NCI-H1694 treated with DMSO at 0.1 percent for 48 hours (cell line): ENCODE data around the gene ZBED3.

Experiments
- DNase-seq: peaks from one replicate; lab custom pipeline; 2025; lab: John Stamatoyannopoulos, UW

The ZBED3 gene

DNA sequence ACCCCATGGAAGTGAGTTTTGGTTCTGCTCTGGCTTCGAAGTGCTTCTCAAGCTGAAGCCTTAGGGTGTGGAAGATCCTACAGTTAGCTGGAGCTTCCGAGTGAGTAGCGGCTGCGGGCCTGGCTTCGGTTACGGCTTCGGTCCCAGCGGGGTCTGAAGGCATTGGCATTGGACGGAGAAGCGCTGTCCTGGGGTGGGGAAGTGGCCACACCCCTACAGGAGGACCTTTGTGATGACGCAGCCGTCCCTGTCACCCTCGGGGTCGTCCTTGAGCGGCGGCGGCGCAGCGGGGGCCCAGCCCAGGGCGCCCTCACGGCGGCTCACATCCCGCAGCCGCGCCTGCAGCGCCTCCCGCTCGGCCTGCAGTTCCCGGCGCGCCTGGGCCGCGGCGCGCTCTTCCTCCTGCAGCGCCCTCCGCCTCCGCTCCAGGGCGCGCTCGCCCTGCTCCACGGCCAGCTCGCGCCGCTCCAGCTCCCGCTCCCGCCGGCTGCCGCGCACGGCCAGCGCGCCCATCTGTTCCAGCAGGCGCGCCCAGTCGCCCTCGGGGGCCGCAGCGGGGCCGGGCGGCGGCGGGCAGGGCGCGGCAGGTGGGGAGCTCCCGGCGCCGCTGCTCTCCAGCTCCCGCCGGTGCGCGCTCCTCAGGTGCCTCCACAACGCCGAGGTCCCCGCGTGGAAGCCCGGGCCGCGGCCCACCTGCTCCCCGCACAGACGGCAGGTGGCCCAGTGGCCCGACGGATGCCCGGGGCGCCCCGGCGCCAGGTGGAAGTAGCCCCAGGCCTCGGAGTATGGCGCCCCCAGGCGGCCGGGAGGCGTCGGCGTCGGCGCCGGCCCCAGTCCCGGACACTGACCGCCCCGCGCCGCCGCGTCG lies 9.9 kb downstream of the ZBED3 start:
- DNase-seq, result no peak

DNA sequence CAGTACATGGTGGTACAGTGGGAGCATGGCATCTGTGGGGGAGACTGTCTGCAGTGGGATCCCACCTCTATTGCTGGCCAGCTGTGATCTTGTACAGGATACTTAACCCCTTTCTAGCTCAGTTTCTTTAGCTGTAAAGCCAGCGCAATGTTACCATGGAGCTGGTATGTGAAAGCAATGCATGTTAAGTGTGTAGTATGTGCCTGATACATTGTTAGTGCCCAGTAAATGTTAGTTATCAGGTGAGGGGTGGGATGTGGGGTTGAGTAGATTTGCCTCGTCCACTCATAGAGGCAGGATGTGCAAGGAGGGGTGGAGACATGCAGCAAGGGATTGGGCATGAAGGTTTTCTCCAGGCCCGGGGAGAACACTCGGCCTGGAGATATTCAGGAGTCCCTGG lies 12.3 kb downstream of the ZBED3 start:
- DNase-seq, result no peak

- no peak for DNase-seq
Observed at GRCh38 chr5:77073667-77074066, 13.4 kb downstream of the ZBED3 start.

GRCh38 chr5:77066823-77067442 lies 20.2 kb downstream of the ZBED3 start:
- no peak for DNase-seq

GRCh38 chr5:77066184-77066583 lies 20.9 kb downstream of the ZBED3 start:
- DNase-seq, result no peak

DNA sequence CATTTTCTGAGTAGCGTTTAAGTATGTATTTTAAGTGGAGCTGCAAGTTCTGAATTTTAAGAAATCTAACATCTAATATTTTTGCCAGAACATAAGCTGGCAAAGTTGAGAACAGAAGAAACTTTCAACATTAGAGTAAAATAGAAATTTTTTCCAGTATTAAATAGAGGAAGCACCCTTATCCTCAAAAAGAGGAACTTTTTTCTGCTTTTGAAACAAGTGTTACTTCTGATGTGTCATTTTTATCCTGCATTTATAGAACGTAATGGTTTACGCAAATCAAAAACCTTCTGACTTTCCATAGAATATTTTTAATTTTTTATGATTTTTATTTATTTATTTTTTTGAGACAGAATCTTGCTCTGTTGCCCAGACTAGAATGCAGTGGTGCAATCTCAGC lies 21.8 kb downstream of the ZBED3 start:
- no peak for DNase-seq

DNA sequence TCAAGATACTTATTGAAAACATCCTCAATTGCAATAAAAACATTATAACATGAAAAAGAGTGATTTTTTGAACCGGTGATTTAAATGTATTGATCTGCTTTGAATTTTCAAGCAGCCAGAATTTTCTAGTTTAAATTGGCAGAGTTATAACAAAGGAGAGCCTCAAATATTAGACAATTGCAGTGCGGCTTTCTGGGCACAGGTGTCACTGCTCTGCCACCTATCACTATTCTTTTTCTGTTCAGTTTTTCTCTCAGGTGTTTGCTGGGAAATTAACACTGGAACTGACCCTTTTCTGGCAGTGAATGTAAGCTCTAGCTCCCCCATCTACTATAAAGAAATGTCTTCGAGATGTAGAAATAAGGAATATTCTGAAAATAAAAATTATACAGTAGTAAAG lies 23.0 kb downstream of the ZBED3 start:
- no peak for DNase-seq

DNA sequence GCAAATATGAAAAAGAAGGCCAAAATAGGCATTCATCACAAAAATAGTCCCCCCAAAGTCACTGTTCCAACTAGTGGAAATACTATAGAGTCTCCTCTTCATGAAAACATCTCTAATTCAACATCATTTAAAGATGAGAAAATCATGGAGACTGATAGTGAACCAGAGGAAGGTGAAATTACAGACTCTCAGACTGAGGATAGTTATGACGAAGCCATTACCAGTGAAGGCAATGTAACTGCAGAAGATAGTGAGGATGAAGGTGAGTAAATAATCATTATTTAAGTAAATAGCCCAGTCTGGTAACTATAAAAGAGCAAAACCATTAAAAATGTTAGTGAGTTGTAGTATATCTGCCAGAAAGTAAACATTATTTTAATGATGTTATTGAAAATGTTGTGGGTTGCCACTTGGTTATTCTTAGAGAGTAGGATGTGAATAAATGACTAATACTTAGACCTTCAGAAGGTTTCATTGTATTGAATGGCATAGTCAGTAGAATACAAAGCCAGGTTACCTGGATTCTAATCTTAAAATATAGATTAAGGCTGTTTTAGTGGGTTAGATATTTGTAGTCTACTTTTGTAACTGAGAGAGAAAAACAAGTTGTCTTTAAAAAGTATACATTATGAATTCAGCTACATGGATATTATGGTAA lies 40.5 kb downstream of the ZBED3 start:
- no peak for DNase-seq

DNA sequence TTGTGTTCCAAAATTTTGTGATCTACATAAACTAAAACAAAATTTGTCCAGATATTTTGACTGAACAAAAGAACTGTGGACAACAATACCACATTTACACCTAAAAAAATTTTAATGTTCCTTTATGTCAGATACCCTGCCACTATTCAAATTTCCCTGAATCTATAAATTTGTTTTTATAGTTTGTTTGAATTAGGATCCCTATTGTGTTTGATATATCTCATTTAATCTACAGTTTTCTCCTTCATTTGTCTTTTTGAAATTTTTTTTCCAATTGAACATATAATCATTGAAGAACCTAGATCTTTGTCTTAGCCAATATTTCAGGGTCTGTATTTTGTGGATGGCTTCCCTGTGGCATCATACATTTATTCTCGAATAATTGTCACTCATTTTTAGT lies 51.1 kb downstream of the ZBED3 start:
- DNase-seq, result no peak

DNA sequence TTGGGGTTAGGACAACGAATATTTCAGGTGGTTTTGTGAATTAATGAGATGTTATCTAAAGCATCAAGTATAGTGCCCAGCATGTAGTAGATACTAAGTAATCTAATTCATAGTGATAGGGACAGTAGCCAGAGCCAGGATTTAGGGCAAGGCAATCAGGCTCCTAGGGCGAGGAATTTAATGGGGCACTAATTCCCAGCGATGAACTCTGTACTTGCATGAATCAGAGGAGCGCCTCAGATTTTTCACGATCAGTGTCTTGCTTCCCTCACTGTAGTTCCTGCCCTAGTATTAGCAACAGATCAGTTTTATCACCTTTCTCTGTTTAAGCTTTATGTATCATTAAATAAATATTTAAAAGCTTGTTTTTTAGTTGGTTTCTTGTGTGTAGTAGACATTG lies 53.7 kb downstream of the ZBED3 start:
- no peak for DNase-seq

- DNase-seq, result no peak
Observed at GRCh38 chr5:77032635-77033034, 54.5 kb downstream of the ZBED3 start.

- no peak for DNase-seq
Observed at GRCh38 chr5:77031891-77032290, 55.2 kb downstream of the ZBED3 start.

- DNase-seq, result peak; percentile 85
Observed at GRCh38 chr5:77030097-77031071, 56.7 kb downstream of the ZBED3 start, which contains the start of gene AGGF1. TSS of gene AGGF1 (plus strand) at chr5:77030404. CDS start at chr5:77030767, 363 bp downstream.

- DNase-seq, result no peak
Observed at GRCh38 chr5:77029376-77029885, 57.7 kb downstream of the ZBED3 start.

- DNase-seq, result no peak
Observed at GRCh38 chr5:77028631-77029375, 58.3 kb downstream of the ZBED3 start.

GRCh38 chr5:77024490-77024889 lies 62.6 kb downstream of the ZBED3 start:
- no peak for DNase-seq

DNA sequence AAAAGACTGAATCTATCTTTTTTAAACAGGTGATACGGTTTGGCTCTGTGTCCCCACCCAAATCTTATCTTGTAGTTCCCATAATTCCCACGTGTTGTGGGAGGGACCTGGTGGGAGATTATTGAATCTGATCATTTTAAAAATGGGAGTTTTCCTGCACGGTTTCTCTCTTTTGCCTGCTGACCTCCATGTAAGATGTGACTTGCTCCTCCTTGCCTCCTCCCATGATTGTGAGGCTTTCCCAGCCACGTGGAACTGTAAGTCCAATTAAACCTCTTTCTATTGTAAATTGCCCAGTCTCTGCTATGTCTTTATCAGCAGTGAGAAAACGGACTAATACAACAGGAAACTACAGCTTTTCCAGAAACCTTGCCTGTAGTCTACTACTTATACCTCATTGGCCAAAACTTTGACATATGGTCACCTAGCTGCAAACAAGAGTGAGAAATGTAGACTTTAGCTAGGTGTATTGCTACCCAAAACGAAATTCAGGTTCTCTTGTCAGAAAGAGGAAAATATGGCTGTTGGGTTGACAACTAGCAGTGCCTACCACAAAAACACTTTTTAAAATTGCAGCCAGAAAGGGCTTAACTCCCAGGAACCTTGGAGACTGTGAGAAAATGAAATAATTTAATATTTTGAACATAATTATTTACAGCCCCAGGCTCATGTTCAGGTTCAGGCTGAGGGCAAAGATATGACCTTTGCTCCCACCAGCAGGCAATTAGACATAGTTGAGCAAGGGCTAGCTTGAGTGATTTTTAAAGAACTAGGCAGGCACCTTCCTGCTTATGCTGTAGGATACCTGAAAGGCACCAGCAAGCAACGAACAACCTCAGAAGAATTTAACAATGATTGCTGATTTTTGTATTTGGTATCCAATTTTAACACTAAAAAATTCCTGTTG lies 64.3 kb downstream of the ZBED3 start:
- DNase-seq, result no peak
